NCI-H2081 (cell line): ENCODE measurements around the gene ITGA3.

Experiments used
- DNase-seq, 2 experiments: peaks; one replicate each; lab custom pipeline; 2025; lab: John Stamatoyannopoulos, UW

ITGA3 gene

DNA sequence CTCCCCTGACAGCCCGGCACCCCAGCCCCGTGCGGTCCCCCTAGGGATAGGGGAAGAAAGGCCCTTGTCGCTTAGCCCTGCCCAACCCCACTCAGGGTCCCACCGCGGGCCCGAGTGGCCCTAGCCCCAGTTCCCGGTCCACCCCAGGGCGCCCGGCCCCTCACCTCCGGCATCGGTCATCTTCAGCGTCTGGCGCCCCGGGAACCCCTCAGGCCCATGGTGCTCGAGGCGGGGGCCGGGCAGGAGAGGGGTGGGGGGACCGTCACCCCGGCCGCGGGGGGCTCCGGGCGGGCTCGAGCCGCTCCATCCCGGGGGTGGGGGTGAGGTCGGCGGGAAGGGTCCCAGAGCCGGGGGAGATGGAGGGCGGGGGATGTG is 73.4 kb downstream of the ITGA3 start:
- DNase-seq: no peak

DNA sequence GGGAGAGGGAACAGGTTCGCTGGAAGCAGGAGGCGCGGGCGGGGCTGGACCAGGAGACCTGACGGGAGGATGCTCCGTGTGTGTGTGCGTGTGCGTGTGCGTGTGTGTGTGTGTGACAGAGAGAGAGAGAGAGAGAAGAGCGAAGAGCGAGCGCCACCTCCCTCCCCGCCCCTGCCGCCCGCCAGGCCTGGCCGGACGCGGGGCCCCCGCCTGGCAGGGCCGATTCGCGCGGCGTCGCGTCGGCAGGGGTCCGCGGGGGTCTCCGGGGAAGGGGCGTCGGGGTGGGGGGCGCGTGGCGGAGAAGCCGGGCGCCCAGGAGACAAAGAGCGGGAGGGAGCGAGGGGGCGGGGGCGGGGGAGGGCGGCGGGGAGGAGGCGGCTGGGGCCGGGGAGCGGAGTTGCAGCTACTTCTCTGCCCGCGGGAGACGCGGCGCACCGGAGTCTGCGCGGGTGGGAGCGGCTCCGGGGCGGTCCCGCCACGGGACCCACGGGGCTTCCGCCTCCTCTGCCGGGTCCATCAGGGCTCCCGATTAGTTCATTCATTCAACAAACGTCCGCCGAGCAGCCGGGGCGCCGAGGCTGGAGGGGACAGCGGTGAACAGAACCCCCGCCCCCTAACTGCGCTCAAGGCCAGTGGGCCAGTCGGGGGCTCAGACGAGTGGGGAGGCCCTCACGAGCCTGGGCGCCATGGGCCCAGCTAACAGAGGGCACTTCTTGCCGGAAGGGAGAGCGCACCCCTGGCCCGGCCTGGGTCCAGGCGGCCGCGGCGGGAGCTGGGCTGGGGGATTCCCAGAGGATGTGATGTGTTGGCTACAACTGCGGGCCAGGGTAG is 74.0 kb downstream of the ITGA3 start, which contains the start of gene SAMD14:
Gene SAMD14 (minus strand): TSS at position 433 of the 831 bp plus-strand sequence. CDS start 5,201 bp downstream, outside the sequence.
- DNase-seq: peak in 1 of 2 experiments; percentile 30

- peak in 1 of 2 experiments; percentile 16 for DNase-seq
Measured at GRCh38 chr17:50130559-50131305, 74.8 kb downstream of the ITGA3 start.

GRCh38 chr17:50132104-50132794 is 76.3 kb downstream of the ITGA3 start:
- DNase-seq: no peak

DNA sequence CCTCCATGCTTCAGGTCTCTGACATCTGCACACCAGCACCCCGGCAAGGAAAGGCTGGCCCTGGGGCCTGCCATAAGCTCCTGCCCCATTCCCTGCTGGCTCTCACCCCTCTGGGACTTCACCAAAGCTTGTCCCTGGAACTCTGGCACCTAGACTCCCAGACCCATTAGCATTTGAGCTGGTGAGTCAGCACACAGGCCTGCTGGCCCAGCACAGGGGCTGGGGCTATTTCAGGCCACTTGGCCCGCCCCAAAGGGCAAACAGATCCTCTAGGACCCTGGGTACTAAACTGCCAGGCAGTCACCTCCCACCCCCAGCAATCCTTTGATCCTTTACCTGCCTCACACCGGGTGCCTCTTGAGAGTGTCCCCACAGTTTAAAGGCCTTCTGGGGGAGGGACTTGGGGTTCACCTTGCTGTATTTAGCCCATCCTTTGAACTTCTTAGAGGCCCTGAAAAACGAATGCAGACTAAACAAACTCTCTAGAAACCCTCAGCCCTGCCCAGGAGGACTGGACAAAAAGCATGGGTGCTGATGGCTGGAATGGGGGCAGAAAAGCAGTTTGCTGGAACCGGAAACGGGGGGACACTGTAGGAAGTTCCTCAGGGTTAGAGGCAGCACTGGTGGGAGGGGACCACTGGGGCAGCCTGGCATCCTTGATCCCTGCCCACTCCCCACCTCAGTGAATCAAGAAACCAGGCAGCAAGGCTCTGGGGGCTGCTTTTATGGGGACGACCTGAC is 77.3 kb downstream of the ITGA3 start:
- DNase-seq: no peak

GRCh38 chr17:50133769-50134099 is 77.8 kb downstream of the ITGA3 start:
- DNase-seq: no peak

GRCh38 chr17:50134206-50135110 is 78.5 kb downstream of the ITGA3 start:
- DNase-seq: no peak

GRCh38 chr17:50135316-50136095 is 79.6 kb downstream of the ITGA3 start:
- no peak for DNase-seq

DNA sequence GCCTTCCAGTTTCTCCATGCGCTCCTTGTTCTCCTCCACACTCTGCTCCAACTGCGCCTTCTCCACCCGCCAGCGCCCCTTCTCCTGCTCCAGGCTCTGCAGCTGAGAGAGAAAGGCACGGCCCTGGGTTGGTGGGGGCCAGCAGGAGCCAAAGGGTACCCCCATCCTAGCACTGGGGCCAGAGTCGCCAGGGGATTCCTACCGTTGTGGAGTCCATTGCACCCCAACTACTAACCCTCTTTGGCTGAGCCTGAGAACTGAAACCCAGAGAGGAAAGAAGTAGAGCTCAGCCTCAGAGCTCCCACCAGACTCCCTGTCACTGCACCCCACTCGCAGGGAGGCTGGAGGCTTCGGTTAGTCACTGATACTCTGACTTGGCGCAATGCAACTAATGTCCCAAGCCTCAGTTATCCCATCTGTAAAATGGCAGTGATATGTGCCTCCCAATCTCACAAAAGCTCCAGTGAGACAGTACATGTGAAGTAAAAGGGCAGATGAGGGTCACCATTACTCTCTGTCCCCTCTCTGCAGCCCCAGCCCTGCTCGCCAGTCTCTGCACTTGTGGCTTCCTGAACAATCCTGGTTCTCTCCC is 80.3 kb downstream of the ITGA3 start:
- no peak for DNase-seq

DNA sequence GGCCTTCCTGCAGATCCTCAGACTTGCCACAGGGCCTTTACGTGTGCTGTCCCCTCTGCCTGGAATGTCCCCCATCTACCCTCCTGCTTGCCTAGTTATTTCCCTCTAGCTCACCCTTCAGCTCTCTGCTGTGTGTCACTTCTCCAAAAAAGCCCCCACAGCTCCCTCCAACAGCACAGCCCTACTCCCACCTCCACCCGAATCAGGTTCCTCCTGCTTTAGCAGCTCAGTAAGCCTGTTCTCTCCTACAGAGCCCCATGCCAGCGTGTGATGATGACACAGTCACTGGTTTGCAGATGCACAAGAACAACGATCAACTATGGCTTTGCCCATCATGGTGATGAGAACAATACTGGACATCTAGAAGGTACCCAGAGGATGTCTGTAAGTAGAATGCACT is 81.1 kb downstream of the ITGA3 start:
- no peak for DNase-seq

DNA sequence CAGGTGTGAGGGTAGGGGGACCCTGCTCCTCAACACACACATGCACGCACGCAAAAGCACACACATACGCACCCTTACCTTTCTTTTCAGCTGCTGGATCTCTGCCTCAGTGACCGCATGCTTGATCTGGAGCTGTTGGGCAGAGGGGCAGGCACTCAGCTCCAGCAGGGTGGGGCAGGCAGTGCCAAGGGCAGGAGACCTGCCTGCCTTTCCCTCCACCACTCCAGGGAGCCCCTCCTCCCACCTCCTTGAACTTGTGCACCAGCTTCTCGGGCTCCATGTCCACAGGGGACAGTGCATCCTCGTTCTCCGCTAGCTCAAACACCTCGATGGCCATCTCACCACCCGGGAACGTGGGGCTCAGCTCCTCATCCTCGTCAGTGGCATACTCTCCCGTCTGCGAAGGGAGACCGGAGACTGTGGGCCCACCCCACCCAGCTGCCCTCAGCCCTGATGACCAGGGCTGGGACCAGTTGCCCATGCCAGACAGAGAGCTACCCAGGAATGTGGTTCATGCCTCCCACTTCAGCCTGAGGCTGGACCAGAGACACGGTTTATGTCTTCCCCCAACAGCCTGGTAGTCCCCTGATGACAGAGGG is 83.4 kb downstream of the ITGA3 start:
- no peak for DNase-seq
